Activated T-cell treated with anti-CD3 and anti-CD28 coated beads, Interleukin-2, amount 50 U/mL, for 4 hours (primary cell): ENCODE results near the gene HOXA9. TPM values are rescaled to one million over a fixed set of nuclear protein-coding genes. Genes with fewer than 3 reads are reported as not detected.

ENCODE experiments used
- ATAC-seq, 2 donors: fragments of 200-7000 bp; cut with Tn5 transposase; one replicate each; pipeline ENCODE4 v1.10.0; 2021
- DNase-seq: peaks from one replicate; pipeline ENCODE4 v3.0.0-alpha.2; 2020
- H3K27me3 Mint-ChIP-seq: one replicate; pipeline ENCODE4 v1.8.0; 2021; ENCODE audit warnings: low read depth, mixed read lengths
- H3K36me3 Mint-ChIP-seq: one replicate; pipeline ENCODE4 v1.8.0; 2022; ENCODE audit warnings: mixed read lengths; ENCODE audit not compliant: insufficient read depth
- H3K4me1 Mint-ChIP-seq: one replicate; pipeline ENCODE4 v1.8.0; 2021; ENCODE audit warnings: low read depth, mixed read lengths
- H3K4me3 Mint-ChIP-seq: one replicate; pipeline ENCODE4 v1.8.0; 2021; ENCODE audit warnings: mild to moderate bottlenecking, moderate library complexity, mixed read lengths
- H3K9me3 Mint-ChIP-seq: one replicate; pipeline ENCODE4 v1.8.0; 2021; ENCODE audit warnings: mixed read lengths
- total RNA-seq, 3 donors: library from RNA; stranded (reverse); gene quantifications; one replicate each; pipeline ENCODE4 v1.2.1, GENCODE V29; 2021

Gene HOXA9
- under 1 TPM in 2 of 3 donors, not detected in 1; 0.28 to 0.76 TPM for total RNA-seq

- no peaks in the 10 kb centered on the region for H3K36me3 Mint-ChIP-seq
- no peaks in the 10 kb centered on the region for H3K9me3 Mint-ChIP-seq
- peak within 1 kb of the TSS; percentile 53 for H3K4me3 Mint-ChIP-seq
- DNase-seq (no peak), ATAC-seq (no peak)
- peaks cover 28% of the 10 kb centered on the region for H3K4me1 Mint-ChIP-seq
- H3K27me3 Mint-ChIP-seq: peaks cover 74% of the 10 kb centered on the region
Observed at GRCh38 chr7:27165089-27165995, at the start of gene HOXA9. Gene HOXA9, minus strand, starts transcription at chr7:27165537. Its CDS starts 80 bp downstream, at chr7:27165457.

DNA sequence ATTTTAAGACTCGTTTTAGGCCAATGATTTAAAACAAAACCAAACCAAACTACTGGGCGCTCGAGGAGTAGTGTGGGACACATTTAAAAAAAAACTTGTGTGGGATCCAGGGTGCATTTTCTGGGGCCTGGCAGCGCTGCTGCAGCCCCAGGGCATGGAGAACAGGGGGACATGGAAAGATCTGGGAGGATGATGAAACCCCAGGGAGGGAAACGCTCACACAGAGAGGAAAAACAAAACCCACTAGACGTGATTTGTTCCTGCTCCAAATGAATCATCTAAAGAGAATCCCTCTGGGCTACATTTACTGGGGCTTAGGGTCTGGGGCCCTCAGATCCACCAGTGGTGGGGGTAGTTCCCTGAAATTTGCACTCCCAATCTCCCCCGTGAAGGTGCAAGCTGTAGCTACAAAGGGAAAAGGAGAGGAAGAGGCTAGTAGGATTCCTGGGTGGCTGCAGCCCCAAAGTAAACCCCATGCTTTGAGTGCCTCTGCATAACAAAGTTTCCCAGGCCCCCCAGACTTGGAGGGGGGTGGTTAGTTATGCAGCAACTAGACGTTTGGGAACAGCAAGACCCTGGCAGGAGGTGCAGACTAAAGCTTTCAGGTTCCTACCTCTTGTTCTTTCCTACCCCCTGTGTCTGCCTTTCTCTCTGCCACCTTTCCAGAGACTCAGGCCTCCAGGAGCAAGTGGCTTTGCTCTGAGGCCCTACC lies 49.1 kb upstream of the HOXA9 start:
- H3K9me3 Mint-ChIP-seq: no peaks in the 10 kb centered on the region
- H3K4me3 Mint-ChIP-seq: no peak overlapping the region
- H3K27me3 Mint-ChIP-seq: peaks cover 91% of the 10 kb centered on the region
- DNase-seq (no peak), ATAC-seq (no peak)
- H3K4me1 Mint-ChIP-seq: peaks cover 9% of the 10 kb centered on the region
- H3K36me3 Mint-ChIP-seq: no peaks in the 10 kb centered on the region

- DNase-seq (no peak), ATAC-seq (no peak)
- H3K9me3 Mint-ChIP-seq: no peaks in the 10 kb centered on the region
- no peak overlapping the region for H3K4me3 Mint-ChIP-seq
- H3K36me3 Mint-ChIP-seq: no peaks in the 10 kb centered on the region
- peaks cover 9% of the 10 kb centered on the region for H3K4me1 Mint-ChIP-seq
- H3K27me3 Mint-ChIP-seq: peaks cover 92% of the 10 kb centered on the region
Observed at GRCh38 chr7:27213433-27214238, 48.3 kb upstream of the HOXA9 start.

DNA sequence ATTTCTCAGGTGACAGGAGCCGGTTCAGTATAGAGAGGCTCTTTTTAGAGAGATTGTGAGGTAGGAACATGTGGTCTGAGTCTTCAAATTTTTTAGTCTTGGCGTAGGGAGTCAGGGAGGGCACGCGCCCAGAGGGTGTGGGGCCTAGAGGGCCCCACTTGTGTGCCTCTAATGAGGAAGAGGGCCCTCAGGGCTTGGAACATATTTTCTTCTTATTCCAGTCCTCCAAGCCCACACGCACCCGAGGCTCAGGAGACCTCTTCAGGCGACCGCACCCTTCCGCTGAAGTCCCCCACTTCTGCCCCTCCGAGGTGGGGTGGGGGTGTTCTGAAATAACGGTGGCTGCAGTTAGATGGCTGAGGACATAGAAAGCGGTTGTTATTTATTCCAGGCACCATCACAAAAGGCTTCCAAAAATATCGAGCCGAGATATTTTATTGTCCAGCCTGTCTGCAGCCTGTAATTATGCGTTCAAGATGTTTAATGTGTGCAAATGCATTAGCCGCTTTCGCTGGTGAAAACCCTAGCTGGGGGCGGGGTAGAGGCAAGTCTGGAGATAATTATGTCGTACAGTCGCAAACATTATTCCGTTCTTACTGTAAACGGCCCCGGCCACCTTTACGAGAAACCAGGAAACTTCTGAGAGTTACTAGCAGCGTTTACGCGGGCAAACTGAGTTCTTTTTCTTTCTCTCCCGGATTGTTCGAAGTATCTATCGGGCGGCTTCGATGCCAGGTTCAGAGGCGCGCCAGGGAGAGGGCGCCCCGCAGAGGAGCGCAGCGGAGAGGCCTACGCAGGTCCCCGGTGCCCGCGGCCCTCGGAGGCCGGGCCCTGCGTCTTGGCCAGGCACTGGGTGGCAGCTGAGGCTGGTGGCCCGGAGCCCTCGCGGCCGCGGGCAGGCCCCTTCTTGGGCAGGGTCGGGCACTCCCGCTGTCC lies 47.4 kb upstream of the HOXA9 start:
- no peak overlapping the region for H3K4me3 Mint-ChIP-seq
- DNase-seq: no peak
- H3K9me3 Mint-ChIP-seq: no peaks in the 10 kb centered on the region
- no peaks in the 10 kb centered on the region for H3K36me3 Mint-ChIP-seq
- peaks cover 90% of the 10 kb centered on the region for H3K27me3 Mint-ChIP-seq
- peak; percentile 12 to 41 for ATAC-seq
- peaks cover 9% of the 10 kb centered on the region for H3K4me1 Mint-ChIP-seq

DNA sequence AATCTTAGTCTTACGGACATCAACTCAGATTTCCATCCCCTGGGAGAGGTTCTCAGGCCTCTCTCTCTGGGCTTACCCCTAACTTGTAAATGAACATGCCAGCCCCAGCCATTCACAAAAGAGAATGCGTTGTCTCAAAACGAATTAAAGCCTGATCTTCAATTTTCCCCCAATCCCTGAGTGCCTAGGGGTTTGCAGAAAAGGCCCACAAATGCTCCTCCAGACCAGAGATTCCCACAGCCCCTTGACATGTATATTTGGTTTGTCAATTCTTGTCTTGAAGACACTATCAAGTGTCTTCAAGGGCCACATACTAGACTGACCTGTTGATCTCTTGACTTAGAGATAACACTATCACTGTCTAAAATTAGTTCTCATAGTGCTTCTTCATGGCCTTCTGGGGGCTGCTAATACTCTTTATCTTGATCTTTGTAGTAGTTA lies 46.4 kb upstream of the HOXA9 start:
- no peak for ATAC-seq

DNA sequence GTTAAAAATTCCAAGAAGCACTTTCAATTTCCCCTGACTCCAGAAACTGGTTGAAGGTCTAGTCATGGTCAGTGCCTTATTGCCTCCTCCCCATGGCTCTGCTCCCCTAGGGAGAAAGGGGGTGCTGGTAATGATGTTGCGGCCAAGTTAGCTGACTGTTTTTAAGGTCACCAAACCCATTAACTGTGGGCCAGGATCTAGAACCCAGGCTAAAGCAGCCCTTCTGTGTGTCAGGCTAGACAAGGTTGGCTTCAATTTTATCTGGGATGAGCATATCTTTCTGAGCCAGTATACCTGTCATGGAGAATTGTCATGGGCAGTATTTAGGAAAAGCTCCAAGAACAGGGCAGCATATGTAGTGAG lies 45.7 kb upstream of the HOXA9 start:
- DNase-seq: no peak
- H3K27me3 Mint-ChIP-seq: peaks cover 92% of the 10 kb centered on the region
- ATAC-seq: no peak
- H3K9me3 Mint-ChIP-seq: no peaks in the 10 kb centered on the region
- H3K36me3 Mint-ChIP-seq: no peaks in the 10 kb centered on the region
- peaks cover 9% of the 10 kb centered on the region for H3K4me1 Mint-ChIP-seq
- no peak overlapping the region for H3K4me3 Mint-ChIP-seq

More for the DNA sequence above, 46.4 kb upstream of the HOXA9 start:
- DNase-seq: no peak
- Mint-ChIP-seq H3K36me3 (no peaks in the 10 kb centered on the region), H3K9me3 (no peaks in the 10 kb centered on the region), H3K4me3 (no peak overlapping the region), H3K27me3 (peaks cover 94% of the 10 kb centered on the region), H3K4me1 (peaks cover 9% of the 10 kb centered on the region)

- ATAC-seq (peak; percentile 60 to 65), DNase-seq (no peak)
- peak overlapping the region; percentile 40 for H3K4me3 Mint-ChIP-seq
Observed at GRCh38 chr7:27210441-27211083, 45.2 kb upstream of the HOXA9 start.

DNA sequence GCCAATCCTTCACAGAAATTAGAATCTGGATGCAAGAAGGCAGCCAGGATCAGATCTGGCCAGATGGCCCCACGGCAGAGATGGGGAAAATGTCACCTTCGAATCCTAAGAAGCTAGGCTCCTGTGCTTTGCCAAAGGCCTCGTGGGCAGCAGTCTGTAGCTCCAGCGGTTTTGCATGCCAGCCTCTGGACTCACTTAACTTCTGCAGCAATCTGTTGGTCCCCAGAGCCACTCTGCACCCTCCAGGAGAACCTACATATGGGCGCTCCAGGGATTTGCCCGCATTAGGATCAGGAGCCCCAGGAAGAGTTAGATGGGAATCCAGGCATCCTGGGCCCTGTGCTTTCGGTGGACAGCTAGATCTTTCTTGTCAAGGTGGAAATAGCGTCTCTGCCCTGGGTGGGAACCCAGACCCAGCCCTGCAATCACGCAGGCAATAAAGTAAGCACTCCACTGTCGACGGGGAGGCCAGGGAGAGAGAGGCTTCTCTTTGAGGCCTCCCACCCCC lies 44.6 kb upstream of the HOXA9 start:
- H3K4me3 Mint-ChIP-seq: peak overlapping the region; percentile 40
- H3K4me1 Mint-ChIP-seq: peaks cover 14% of the 10 kb centered on the region
- no peaks in the 10 kb centered on the region for H3K9me3 Mint-ChIP-seq
- no peak for DNase-seq
- no peak for ATAC-seq
- H3K27me3 Mint-ChIP-seq: peaks cover 91% of the 10 kb centered on the region
- H3K36me3 Mint-ChIP-seq: no peaks in the 10 kb centered on the region

More at GRCh38 chr7:27210441-27211083, 45.2 kb upstream of the HOXA9 start:
- Mint-ChIP-seq H3K36me3 (no peaks in the 10 kb centered on the region), H3K9me3 (no peaks in the 10 kb centered on the region), H3K4me1 (peaks cover 11% of the 10 kb centered on the region), H3K27me3 (peaks cover 92% of the 10 kb centered on the region)

- peaks cover 92% of the 10 kb centered on the region for H3K27me3 Mint-ChIP-seq
- H3K4me1 Mint-ChIP-seq: peaks cover 19% of the 10 kb centered on the region
- ATAC-seq: no peak
- no peaks in the 10 kb centered on the region for H3K36me3 Mint-ChIP-seq
- H3K9me3 Mint-ChIP-seq: no peaks in the 10 kb centered on the region
- H3K4me3 Mint-ChIP-seq: no peak overlapping the region
- DNase-seq: no peak
Observed at GRCh38 chr7:27208998-27209397, 43.7 kb upstream of the HOXA9 start.

GRCh38 chr7:27207348-27207985 lies 42.1 kb upstream of the HOXA9 start:
- ATAC-seq (no peak), DNase-seq (no peak)
- H3K9me3 Mint-ChIP-seq: no peaks in the 10 kb centered on the region
- no peak overlapping the region for H3K4me3 Mint-ChIP-seq
- no peaks in the 10 kb centered on the region for H3K36me3 Mint-ChIP-seq
- H3K4me1 Mint-ChIP-seq: peaks cover 19% of the 10 kb centered on the region
- H3K27me3 Mint-ChIP-seq: peaks cover 92% of the 10 kb centered on the region

DNA sequence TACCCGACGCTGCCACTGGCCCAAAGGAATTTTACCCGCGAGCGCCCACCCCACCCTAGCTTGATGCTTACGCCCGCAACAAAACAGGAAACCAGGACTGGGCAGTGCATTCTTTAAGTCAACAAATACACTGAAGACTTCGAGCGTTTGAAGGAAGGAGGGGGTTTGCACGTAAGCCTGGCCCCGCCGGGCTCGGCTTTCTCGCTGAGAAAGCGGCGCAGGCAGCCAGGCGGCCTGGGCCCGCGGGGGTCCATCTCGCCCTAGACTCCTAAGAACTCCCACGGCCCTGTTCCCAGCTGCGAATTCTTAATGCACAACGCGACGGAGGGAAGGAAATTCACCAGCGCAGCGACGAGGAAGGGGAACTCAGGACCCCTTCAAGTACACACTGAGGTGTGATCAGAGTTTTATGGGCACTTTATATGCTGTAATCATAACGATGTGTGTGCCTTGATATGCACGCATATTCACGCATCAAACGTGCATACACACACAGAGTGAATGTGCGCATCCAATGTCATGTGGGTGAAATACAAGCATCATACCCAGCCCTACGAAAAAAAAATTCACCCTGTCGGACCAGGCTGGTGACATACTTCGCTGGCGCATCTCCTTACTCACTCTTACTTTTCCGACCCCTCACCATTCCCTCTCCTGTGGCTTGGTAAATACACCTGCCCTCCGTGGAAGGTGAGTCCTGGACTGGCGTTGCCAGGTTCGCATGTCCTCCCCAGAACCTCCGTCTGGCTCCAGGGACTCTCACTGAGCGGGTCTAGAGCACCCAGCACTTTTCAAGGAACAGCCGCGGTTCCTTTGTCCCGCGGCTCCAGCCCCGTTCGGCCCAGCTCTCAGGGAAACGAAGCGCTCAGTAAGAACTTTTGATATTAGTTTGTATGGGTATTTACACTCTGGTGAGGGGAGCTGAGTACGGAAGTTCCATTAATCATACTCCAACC lies 40.3 kb upstream of the HOXA9 start:
- Mint-ChIP-seq H3K4me1 (peaks cover 28% of the 10 kb centered on the region), H3K4me3 (no peak overlapping the region), H3K27me3 (peaks cover 92% of the 10 kb centered on the region), H3K9me3 (no peaks in the 10 kb centered on the region), H3K36me3 (no peaks in the 10 kb centered on the region)
- DNase-seq: no peak
- ATAC-seq: no peak
